ENCODE results near the gene PRMT3.
"Not testable (repeated sequence)": the region's sequence is repeated elsewhere in the genome, so short reads cannot be mapped to it uniquely, and the experiment has no call there.

PRMT3 gene

DNA sequence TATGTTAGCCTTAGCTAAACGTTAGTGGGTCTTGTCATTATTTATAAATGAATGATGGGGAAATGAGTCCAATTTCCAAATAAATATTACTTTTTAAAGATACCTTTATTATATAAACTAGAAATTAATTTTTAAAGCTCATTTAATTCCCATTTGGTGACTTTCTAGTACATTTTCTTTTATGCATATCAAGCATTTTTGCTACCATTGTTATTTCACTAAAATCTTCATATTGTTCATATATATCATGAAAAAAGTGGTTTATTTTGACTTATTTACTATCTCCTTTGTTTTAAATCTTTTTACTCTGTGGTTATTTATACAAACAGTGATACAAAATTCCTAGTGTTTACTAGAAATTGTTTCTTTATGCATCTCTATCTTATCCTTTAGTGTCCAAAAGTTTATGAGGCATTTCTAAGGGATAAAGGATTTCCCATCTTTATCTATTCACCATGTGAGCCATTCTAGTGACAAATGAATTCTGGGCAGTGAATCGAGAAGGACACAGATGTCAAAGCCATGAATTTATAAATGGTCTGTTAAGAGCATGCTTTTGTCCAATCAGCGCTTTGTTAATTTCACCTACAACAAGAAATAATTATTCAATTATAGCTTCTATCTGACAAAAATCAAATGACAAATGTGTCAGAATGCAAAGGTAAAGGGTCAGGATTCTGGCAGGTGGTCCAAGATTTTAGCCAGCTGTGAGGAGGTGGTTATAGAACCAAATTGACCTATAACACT is 70.6 kb downstream of the PRMT3 start:
- DNase-seq (ENCODE audit: low read depth) = no peak

DNA sequence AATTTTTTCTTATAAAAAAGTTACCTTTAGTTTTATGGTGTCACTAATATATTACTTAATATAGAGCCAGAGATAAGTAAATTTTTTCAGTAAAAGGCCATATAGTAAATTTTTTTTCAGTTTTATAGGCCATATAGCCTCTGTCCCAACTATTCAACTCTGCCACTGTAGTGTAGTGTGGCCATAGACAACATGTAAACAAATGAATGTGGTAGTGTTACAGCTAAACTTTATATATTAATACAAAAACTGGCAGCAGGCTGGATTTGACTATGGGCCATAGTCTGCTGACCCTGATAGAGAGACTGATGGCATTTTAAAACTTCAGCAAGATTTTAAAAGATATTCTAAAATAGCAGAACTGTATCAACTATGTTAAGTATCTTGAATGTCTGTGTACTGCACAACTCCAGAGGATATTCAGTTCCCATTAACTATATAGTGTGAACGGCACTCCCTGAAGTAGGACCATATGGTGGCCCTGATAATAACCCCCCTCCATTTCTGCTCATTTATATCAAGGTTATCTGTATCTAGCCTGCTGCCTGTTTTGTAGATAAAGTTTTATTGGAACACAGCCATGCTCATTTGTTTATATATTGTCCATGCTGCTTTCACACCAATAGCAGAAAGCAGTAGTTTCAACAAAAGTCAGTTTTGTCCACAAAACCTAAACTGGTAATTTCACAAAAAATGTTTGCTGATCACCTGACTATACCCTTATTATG is 71.6 kb downstream of the PRMT3 start:
- DNase-seq (ENCODE audit: low read depth) = no peak

DNA sequence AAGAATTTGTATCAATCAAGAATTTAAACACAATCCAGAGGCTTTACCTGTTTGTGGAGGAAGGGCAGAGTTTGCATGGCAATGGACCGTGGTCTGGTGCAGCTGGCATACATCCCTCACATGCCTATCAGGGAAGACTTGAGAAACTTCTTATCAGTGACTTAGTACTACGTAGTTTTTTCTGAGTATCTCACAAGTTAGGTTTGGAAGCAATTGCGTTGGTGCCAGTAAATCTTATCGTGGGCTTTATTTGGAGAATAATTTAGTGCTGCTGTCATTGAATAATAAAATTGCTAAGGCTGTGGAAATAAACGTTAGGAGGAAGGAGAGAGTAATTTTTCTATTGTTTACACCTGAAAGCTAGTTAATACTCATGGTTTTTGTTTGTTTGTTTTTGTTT is 72.3 kb downstream of the PRMT3 start:
- DNase-seq (ENCODE audit: low read depth) = no peak

DNA sequence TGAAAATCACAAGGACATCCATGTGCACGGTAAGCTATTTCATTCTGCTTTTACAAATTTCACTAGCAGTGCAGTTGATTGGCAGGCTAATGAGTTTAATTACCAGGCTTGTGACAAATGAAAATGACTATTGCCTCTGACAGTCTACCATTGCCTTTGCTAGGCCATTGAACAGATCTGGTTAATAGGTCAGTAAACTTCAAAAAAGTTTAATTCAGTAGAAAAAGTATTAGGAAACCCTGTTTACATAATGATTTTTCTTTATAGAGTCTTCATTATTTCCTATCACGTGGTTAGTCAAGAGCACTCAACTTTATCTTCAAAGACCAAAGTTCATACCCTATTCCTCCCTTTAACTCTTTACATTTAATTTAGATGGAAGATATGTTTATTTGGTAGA is 77.0 kb downstream of the PRMT3 start:
- no peak for DNase-seq (ENCODE audit: low read depth)

DNA sequence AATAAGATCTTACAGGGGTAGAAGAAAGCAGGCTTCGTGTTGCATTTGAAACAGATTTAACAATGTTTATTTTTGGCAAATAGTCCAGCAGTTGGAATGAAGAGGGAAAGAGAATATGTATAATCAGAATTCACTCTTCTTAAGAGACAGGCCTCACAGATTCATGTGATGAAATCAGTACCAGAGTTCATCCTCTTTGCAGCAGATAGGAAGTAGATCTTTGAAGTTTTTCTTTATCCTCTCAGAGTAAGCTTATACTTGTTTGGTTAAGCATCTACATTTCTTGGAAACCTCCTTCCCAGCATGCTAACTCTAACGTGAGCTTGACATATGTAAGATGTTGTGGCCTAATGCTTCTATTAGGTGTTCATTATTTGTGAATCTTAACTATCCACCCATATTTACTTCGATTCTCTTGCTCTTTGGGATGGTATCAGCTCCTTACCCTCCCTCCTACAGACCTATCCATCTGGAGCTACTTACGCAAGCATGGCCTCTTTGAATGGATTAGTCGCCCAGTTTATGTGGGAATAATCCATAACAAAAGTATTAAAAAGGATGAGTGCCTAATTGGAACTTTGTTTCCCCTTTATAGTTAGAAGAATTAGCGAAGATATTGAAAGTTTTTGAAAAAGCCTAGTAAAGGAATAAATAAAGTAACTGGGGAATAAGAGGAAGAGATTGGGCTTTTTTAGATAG is 80.1 kb downstream of the PRMT3 start:
- peak; percentile 40 for DNase-seq (ENCODE audit: low read depth)

DNA sequence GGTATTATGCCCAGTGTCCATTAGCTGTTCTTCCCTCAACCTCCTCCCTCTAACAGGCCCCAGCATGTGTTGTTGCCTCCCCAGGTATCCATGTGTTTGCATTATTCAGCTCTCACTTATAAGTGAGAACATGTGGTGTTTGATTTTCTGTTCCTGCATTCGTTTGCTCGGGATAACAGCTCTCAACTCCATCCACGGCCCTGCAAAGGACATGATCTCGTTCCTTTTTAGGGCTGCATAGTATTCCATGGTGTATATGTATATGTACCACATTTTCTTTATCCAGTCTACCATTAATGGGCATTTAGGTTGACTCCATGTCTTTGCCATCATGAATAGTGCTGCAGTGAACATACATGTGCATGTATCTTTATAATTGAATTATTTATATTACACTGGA is 82.8 kb downstream of the PRMT3 start:
- DNase-seq (ENCODE audit: low read depth) = no peak

DNA sequence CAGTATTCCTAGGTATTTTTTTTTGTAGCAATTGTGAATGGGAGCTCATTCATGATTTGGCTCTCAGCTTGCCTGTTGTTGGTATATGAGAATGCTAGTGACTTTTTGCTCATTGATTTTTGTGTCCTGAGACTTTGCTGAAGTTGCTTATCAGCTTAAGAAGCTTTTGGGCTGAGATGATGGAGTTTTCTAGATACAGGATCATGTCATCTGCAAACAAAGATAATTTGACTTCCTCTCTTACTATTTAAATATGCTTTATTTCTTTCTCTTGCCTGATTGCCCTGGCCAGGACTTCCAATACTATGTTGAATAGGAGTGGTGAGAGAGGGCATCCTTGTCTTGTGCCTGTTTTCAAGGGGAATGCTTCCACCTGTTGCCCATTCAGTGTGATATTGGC is 84.4 kb downstream of the PRMT3 start:
- not testable (repeated sequence) for DNase-seq (ENCODE audit: low read depth)

DNA sequence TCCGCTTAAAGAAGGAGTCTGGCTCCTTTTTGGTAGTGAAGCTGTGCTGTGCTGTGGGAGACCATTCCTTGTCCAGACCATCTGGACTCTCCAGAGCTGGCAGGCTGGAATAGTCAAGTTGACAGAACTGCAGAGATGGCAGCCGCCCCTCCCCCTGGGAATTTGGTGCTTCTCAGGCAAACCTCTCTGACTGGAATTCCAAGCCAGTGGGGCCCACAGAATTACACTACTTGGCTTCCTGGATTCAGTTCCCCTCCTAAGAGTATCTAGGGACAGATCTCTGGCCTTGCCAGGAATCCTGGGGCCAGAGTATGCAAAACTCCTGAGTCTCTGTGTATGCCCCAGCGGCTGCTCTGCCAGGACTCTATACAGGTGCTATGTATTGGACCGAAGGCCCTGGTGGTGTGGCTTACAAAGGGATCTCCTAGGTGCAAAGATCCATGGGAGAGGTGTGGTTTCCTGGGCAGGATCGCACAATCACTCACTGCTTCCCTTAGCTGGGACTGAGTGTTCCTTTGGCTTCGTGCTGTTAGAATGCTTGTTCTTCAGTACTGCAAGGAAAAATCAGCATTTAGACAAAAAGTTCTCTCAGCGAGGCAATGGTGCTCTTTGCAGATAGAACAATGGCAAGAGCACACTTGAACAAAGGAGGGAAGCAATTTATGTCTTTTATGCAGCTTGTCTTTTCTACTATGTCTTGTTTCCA is 86.8 kb downstream of the PRMT3 start:
- peak; percentile 2 for DNase-seq (ENCODE audit: low read depth)

DNA sequence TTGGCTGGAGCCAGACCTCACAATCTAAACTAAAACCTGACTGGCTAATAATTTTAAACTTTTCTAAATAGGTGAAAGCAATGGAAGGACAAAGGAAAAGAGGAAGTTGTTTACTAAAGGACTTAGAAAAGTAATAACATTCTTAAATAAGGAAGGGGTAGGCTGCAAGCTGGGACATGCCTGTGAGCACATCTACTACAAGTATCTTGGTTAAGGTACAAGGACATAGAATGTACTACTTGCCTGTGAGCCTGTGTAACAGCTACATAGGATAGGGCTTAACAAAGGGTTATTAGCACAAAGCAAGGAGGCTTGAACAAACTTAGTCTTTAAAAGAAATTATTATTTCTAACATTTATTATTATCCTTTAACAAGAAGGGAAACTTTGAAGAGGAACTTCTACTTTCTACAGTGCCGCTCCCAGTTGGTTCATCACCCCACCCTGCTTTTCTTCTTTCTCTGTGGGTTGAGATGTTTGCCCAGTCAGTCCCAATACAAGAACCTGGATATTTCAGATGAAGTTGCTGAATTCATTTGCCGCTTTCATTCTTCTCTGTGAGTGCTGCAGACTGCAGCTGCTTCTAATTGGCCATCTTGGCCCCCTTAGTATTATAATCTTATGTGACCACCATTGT is 87.5 kb downstream of the PRMT3 start:
- no peak for DNase-seq (ENCODE audit: low read depth)

DNA sequence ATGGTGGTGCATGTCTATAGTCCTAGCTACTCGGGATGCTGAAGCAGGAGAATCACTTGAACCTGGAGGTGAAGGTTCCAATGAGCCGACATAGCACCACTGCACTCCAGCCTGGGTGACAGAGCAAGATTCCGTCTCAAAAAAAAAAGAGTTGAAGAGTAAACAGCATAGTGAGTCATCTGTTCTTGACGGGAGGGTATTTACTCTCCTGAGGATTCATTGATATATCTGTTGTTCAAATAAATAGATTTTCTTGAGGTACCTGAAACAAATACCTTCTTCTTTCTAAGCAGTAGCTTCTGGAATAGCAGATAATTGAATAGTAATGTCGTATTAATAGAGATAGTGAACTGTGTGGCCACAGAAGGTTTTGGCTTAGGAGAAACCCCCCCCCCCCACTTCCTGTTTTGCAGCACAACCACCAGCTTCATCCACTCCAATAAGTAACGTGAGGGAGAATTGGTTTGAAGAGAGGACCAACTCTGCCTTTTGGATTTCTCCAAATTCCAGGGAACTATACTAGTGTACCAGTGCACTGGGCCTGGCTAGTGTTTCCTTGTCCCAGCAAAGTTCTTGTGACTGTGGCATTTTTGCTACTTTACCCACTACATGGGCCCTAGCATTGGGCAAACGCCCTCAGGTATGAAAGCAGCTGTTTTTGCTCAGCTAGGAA is 90.0 kb downstream of the PRMT3 start:
- peak; percentile 33 for DNase-seq (ENCODE audit: low read depth)

DNA sequence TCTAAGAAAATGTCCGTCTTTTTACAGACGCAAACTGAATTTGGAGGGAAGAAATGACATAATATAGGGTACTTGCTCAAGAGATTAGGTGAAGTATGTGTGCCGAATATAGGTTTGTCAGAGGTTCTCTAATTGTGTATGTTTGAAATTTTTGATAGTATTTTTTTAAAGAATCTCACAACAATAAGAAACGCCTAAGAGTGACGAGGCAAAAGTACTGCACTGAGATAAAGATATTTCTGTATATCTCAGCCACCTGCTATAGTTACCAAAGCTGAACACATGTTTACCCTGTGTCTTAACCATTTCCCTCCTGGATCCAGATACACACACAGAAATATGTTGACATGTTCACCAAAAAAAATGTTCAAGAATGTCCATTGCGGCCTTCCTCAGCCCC is 92.0 kb downstream of the PRMT3 start:
- DNase-seq (ENCODE audit: low read depth) = no peak

DNA sequence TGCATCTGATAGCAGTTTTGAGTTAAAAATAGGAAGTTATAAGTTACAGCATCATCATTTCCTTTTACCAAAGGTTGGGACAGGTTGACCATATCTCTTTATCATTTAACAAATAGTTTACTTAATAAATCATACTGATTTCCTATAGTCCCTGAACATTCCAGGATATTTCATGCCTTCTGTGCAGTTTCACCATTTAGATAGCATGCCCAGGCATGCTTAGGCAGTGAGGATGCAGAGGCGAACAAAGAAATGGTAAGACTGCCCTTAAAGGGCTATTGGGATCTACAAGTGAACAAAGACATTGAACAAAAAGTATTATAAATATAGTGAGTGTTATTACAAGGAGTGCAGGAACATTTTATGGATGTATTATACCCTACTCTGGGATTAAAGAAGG is 96.4 kb downstream of the PRMT3 start:
- peak; percentile 20 for DNase-seq (ENCODE audit: low read depth)

DNA sequence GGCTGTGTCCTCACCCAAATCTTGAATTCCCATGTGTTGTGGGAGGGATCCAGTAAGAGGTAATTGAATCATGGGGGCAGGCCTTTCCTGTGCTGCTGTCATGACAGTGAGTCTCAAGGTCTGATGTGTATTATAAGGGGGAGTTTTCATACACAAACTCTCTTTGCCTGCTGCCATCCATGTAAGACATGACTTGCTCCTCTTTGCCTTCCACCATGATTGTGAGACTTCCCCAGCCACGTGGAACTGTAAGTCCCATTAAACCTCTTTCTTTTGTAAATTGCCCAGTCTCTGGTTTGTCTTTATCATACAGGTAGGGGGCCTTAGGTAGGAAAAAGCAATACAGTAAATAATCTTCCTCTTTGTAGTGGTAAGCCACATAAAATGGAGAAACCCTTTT is 96.9 kb downstream of the PRMT3 start:
- peak; percentile 3 for DNase-seq (ENCODE audit: low read depth)

DNA sequence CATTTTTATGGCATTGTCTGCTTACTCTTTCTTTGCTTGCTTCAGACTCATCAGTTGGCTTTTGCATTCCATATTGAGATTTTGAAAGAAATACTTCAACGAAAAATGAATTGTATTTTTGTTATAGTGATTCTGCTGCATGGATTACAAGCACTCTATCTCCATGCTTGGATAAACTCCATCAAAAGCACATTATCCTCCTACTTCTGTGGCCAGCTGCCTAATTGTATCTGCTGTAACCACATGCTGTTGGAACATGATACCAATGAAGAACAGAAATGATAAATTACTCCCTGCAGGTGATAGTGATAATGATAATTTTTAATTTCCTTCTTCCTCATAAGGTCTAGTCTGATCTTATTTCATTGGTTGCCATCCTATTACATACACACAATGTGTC is 100.8 kb downstream of the PRMT3 start:
- no peak for DNase-seq (ENCODE audit: low read depth)

DNA sequence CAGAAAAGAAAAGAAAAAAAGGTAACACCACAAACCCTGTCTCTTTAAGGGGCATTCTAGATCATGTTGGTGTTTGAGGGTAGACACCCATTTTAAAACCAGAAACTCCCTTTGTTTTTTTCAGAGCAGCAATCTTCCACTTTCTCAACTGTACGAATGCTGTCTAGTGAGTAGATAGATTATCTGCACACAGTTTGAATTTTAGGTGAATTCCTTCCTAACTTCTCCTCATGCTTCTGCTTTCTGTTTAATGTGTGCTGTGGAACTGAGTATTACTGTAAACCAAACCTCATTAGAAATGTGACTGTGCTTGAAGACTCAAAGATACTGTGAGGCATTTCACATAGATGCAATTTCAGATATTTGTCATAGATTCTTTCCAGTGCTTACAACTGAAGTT is 102.4 kb downstream of the PRMT3 start:
- DNase-seq (ENCODE audit: low read depth) = no peak

DNA sequence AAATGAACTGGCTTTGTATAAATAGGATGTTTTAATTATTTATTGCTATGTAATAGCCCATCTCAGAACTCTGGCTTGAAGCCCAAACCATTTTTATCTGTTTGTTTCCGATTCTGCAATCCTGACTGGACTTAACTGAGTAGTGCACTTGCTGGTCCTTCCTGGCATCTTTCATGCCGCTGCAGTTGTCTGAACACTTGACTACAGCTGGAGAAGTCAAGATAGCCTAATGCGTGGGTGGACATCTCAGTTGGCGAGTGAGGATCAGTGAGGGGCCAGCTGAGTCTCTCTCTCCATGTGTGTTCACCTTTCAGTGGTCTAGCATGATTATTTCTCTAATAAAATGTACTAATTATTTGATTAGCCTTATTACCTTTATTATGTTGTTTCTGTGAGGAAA is 105.8 kb downstream of the PRMT3 start:
- no peak for DNase-seq (ENCODE audit: low read depth)

DNA sequence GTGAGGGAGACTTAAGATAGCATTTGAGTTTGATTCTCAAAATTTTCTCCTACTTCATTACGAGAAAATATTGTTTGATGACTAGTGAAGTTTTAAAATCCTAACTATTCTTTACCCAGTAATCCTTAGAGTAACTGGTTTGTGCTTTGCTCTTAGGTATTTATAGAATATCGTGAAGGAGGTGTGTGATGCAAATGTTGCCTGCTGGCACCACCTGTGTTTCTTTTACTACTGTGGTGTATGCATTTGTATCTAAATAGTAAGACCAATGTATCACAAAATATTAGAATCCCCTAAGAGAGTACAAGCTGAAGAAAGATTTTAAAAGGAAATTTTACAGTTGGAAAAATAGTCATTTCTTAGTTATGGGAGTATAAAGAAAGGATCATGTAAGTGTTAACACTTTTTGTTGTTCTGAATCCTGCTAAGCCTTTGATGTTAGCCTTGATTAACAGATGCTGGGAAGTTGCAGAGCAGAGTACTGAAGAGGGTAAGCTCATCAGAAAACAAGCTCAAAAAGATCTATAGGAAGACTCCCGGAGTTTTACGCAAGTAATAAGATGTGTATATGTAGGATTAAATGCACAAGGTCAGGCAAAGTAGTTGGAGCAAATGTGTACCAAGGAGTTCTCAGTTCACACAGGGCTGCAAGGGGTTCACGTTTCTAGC is 109.7 kb downstream of the PRMT3 start:
- DNase-seq (ENCODE audit: low read depth) = no peak

DNA sequence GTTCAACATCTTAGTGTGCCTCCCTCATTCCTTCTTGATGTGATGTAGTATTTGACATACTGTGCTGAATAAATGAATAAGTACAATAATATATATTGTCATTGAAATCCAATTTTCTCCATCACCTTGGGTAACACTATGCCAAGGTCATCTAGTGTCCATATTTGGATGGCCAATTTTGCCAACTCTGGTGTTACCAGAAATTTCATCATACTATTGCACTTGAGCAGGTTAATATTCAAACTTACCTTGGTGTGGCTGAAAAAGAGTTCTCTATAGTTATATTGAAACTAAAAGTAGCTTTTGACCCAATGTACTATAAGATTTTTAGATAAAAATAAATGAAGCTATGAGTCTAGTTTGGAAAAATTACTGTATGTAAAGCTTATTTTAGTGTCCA is 113.7 kb downstream of the PRMT3 start:
- no peak for DNase-seq (ENCODE audit: low read depth)

DNA sequence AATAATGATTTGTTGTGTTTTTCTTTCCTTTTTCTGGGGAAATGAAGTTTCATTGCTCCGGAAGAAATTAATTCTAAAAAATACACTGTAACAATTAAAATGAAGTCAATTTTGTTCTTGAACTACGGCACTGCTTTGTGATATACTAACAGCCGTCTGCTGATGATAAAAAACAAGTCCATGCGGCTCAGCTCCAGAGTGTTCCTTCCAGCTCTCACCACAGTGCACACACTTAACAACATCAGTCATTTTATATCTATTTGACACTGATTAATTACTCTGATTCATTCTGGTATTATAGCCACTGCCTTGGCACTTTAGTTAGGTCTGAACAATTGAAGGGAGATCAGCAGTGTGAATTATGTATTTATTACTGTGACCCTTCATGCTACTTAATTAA is 114.5 kb downstream of the PRMT3 start:
- no peak for DNase-seq (ENCODE audit: low read depth)

DNA sequence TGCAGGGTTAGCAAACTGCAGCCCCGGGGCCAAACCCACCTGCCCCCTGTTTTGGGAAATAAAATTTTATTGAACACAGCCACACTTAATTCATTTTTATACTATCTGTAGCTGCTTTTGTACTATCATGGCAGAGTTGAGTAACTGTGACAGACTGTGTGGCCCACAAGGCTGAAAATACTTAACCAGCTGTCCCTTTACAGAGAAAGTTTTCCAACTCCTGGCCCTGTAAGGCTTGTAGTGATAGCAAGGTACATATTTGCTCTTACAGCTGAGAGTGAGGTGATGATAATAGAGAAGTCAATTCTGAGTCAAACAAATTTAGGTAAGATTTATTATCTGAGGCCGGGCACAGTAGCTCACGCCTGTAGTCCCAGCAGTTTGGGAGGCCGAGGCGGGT is 124.5 kb downstream of the PRMT3 start:
- no peak for DNase-seq (ENCODE audit: low read depth)

DNA sequence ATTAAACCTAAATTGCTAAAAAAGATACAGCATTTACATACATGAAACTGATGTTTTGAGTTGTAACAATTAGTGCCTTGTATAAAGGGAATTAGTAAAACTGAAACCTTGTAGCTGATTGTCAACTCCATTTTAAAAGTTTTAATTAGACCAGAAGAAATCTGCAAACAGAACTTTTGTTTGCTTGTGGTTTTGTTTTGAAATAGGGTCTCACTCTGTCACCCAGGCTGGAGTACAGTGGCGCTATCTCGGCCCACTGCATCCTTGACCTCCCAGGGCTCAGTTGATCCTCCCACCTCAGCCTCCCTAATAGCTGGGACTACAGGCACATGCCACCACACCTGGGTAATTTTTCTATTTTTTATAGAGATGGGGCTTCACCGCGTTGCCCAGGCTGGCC is 125.4 kb downstream of the PRMT3 start:
- no peak for DNase-seq (ENCODE audit: low read depth)

Measured in iris pigment epithelial cell (primary cell).